Glutamatergic neuron (in vitro differentiated cells): ENCODE data around the gene PRPF40B. TPM values are rescaled to one million over a fixed set of nuclear protein-coding genes. Genes with fewer than 3 reads are reported as not detected.
A peak's percentile ranks its signal among the peaks of the same experiment; 100 is the strongest.

Experiments
- DNase-seq: peaks from one replicate; pipeline ENCODE4 v3.0.0; 2022
- H3K27ac Mint-ChIP-seq: one replicate; pipeline ENCODE4 v1.8.0; 2020; ENCODE audit warnings: mild to moderate bottlenecking, mixed read lengths, inconsistent platforms; ENCODE audit not compliant: unreplicated experiment
- H3K27me3 Mint-ChIP-seq: one replicate; pipeline ENCODE4 v1.8.0; 2020; ENCODE audit warnings: mild to moderate bottlenecking, moderate library complexity, mixed read lengths, inconsistent platforms; ENCODE audit not compliant: unreplicated experiment
- H3K36me3 Mint-ChIP-seq: one replicate; pipeline ENCODE4 v1.8.0; 2020; ENCODE audit warnings: mild to moderate bottlenecking, mixed read lengths, inconsistent platforms; ENCODE audit not compliant: unreplicated experiment
- H3K4me1 Mint-ChIP-seq: one replicate; pipeline ENCODE4 v1.8.0; 2020; ENCODE audit warnings: mild to moderate bottlenecking, low read depth, mixed read lengths, inconsistent platforms; ENCODE audit not compliant: unreplicated experiment
- H3K4me3 Mint-ChIP-seq: one replicate; pipeline ENCODE4 v1.8.0; 2020; ENCODE audit warnings: mild to moderate bottlenecking, mixed read lengths, inconsistent platforms; ENCODE audit not compliant: unreplicated experiment
- H3K9me3 Mint-ChIP-seq: one replicate; pipeline ENCODE4 v1.8.0; 2020; ENCODE audit warnings: mild to moderate bottlenecking, moderate library complexity, mixed read lengths, inconsistent platforms; ENCODE audit not compliant: unreplicated experiment
- total RNA-seq: library from RNA; stranded (reverse); fragmentation: NEBNext Ultra II Directional; extraction: Animal tissue kit (Norgen Biotek cat#: 25700); gene quantifications from one replicate; pipeline ENCODE4 v1.2.1, GENCODE V29; 2021; ENCODE audit not compliant: unreplicated experiment
- TF ChIP-seq, protein P1 (sequence below): fragments of 200-600 bp; sonication (generic); IDR thresholded peaks from one replicate; pipeline ENCODE4 v1.5.0; 2021; ENCODE audit not compliant: partially characterized antibody, unreplicated experiment

PRPF40B gene
- total RNA-seq, 1 donor from 2014 or later = 26.4 TPM

- TF ChIP-seq, protein P1, sequence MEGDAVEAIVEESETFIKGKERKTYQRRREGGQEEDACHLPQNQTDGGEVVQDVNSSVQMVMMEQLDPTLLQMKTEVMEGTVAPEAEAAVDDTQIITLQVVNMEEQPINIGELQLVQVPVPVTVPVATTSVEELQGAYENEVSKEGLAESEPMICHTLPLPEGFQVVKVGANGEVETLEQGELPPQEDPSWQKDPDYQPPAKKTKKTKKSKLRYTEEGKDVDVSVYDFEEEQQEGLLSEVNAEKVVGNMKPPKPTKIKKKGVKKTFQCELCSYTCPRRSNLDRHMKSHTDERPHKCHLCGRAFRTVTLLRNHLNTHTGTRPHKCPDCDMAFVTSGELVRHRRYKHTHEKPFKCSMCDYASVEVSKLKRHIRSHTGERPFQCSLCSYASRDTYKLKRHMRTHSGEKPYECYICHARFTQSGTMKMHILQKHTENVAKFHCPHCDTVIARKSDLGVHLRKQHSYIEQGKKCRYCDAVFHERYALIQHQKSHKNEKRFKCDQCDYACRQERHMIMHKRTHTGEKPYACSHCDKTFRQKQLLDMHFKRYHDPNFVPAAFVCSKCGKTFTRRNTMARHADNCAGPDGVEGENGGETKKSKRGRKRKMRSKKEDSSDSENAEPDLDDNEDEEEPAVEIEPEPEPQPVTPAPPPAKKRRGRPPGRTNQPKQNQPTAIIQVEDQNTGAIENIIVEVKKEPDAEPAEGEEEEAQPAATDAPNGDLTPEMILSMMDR = no peak
Measured at GRCh38 chr12:49616533-49617219, 6.7 kb upstream of the PRPF40B start.

GRCh38 chr12:49618576-49618975, 4.8 kb upstream of the PRPF40B start:
- Mint-ChIP-seq H3K27me3 (no peaks in the 10 kb centered on the region), H3K36me3 (no peaks in the 10 kb centered on the region), H3K4me1 (peaks cover 12% of the 10 kb centered on the region), H3K9me3 (peaks cover 5% of the 10 kb centered on the region), H3K4me3 (no peak overlapping the region), H3K27ac (no peak overlapping the region)
- TF ChIP-seq, protein P1 = no peak
- DNase-seq = no peak

More at GRCh38 chr12:49616533-49617219, 6.7 kb upstream of the PRPF40B start:
- no peak for DNase-seq
- Mint-ChIP-seq H3K4me1 (peaks cover 12% of the 10 kb centered on the region), H3K36me3 (no peaks in the 10 kb centered on the region), H3K27ac (peak overlapping the region; percentile 28), H3K9me3 (no peaks in the 10 kb centered on the region), H3K4me3 (no peak overlapping the region), H3K27me3 (no peaks in the 10 kb centered on the region)

- H3K4me3 Mint-ChIP-seq = no peak overlapping the region
- peaks cover 12% of the 10 kb centered on the region for H3K4me1 Mint-ChIP-seq
- H3K9me3 Mint-ChIP-seq = peaks cover 5% of the 10 kb centered on the region
- TF ChIP-seq, protein P1 = no peak
- DNase-seq = no peak
- H3K36me3 Mint-ChIP-seq = no peaks in the 10 kb centered on the region
- H3K27me3 Mint-ChIP-seq = peaks cover 1% of the 10 kb centered on the region
- H3K27ac Mint-ChIP-seq = no peak overlapping the region
Measured at GRCh38 chr12:49619286-49619685, 4.1 kb upstream of the PRPF40B start.

GRCh38 chr12:49621651-49622500, 1.5 kb upstream of the PRPF40B start:
- H3K4me1 Mint-ChIP-seq = peaks cover 6% of the 10 kb centered on the region

More at GRCh38 chr12:49621651-49622500, 1.5 kb upstream of the PRPF40B start:
- Mint-ChIP-seq H3K9me3 (peaks cover 5% of the 10 kb centered on the region), H3K4me3 (peak overlapping the region; percentile 92), H3K27ac (no peak overlapping the region), H3K36me3 (no peaks in the 10 kb centered on the region), H3K27me3 (peaks cover 2% of the 10 kb centered on the region)
- DNase-seq = no peak
- TF ChIP-seq, protein P1 = no peak
